GOT3 (cell line): Measurements from ENCODE around the gene HSPA1L.
"Not testable (repeated sequence)": the region's sequence is repeated elsewhere in the genome, so short reads cannot be mapped to it uniquely, and the experiment has no call there.

Source experiments
- DNase-seq: peaks from one replicate; lab custom pipeline; 2025; ENCODE audit warnings: mixed read lengths; lab: John Stamatoyannopoulos, UW

HSPA1L gene

DNA sequence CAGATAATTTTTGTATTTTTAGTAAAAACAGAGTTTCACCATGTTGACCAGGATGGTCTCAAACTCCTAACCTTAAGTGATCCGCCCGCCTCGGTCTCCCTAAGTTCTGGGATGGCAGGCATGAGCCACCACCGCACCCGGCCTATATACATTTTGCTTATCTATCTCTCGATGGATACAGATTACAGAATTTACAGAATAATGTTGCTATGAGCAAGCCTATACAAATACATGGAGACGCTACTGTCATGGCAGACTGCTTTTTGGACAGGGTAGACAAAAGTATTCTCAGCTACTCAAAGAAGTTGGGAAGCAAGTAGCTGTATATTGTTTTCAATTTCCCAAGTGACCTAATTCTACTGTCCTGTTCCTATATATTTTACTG is 1.6 kb downstream of the HSPA1L start:
- no peak for DNase-seq

DNA sequence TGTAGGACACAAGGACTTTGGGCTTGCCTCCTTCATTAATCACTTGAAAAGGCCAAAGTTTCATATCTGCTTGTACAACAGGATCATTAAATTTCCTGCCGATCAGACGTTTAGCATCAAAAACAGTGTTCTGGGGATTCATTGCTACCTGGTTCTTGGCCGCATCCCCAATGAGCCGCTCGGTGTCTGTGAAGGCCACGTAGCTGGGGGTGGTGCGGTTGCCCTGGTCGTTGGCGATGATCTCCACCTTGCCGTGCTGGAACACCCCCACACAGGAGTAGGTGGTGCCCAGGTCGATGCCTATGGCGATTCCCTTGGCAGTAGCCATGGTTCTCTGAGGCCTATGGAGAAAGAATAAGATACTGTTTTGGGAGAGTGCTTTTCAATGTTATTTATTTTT is 3.4 kb downstream of the HSPA1L start:
- DNase-seq, result no peak

DNA sequence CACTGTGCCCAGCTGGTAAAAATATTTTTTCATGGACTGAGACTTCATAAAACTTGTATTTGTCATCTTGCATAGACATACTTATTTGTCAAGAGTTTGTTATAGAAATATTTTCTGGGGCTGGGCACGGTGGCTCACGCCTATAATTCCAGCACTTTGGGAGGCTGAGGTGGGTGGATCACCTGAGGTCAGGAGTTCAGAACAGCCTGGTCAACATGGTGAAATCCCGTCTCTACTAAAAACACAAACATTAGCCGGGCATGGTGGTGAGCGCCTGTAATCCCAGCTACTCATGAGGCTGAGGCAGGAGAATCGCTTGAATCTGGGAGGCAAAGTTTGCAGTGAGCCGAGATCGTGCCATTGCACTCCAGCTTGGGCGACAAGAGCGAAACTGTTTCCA is 6.5 kb downstream of the HSPA1L start:
- DNase-seq, result not testable (repeated sequence)

DNA sequence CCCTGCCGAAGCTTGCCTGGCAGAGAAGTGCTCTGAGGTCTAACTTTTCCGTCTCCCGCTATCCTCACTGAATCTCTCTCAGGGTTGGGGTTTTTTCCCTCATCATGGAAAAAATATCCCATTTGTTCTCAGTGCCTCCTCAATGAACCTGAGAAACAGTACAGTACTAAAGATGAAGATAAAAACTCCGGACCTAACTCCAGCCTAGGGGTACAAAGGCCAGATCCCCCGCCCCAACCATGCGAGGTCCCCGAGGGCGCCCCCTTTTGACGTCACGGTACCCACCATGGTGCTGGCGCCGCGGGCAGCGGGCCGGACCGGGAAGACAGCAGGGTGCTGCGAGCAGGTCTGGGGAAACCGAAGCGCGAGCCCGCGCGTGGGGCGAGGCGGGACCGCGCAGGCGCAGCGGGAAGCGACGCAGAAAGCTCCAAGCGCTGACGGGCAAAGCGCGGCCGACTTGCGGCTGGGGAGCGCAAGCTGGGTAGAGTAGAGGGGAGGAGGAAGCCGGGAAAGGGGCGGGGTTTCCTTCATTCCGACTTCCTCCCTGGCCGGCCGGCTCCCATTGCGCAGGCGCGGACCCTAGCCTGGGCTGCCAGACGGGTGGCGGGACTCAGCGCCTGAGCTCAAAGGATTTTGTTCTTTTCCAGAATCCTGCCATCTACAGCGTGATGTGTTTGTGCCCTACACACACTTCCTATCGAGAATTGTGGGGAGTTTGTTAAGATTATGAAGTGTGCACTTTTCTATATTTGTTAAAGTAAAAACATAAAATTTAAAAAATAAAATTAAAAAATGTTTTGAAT is 8.4 kb downstream of the HSPA1L start, which contains the start of gene LSM2:
Gene LSM2 (minus strand): TSS at position 497 of the 803 bp plus-strand sequence. CDS start 209 bp downstream, at position 288.
- peak; percentile 95 for DNase-seq

DNA sequence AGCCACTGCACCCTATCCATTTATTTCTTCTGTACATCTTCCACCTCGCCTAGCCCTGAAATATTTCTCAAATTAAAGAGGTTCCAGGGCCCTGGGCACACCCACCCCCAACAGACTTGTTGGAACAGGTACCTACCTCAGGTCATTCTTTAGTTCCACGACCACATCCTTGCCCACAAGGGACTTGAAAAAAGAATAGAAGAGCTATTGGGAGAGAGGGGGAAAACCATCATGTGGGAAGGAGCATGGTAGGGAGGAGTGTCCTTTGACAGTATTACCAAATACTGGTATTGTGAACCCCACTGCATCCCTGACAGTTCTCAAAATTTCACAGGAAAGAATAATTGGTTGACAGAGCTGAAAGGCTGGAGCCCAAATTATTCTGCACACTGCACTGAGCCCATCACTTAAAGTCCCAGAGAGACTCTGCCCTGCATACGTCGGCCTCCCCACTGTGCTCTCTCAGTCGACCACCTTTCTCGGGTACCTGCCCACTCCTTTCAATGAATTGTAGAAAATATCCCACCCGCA is 9.1 kb downstream of the HSPA1L start:
- DNase-seq, result no peak

DNA sequence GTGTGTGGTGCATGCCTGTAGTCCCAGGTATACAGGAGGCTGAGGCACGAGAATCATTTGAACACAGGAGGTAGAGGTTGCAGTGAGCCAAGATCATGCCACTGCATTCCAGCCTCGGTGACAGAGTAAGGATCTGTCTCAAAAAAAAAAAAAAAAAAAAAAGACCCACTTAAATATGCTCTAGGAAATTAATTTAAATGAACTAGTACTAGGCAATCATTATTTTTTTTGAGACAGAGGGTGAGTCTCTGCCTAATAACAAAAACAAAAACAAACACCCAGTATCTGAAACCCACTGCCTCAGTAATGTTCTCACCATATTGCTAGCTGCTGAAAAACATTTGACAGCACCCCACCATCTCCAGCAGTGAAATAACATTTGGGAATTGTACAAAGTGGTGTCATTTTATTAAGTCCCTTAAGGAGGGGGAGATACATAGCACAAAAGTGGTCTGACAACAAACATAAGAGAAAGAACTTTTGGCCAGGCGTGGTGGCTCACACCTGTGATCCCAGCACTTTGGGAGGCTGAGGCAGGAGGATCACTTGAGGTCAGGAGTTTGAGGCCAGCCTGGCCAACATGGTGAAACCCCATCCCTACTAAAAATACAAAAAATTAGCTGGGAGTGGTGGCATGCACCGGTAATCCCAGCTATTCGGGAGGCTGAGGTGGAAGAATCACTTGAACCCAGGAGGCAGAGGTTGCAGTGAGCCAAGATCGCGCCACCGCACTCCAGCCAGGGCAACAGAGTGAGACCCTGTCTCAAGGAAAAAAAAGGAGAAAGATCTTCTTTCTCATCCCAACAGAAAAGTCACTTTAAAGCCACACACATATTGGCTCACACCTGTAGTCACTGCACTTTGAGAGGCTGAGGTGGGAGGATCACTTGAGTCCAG is 13.8 kb downstream of the HSPA1L start:
- DNase-seq, result not testable (repeated sequence)

DNA sequence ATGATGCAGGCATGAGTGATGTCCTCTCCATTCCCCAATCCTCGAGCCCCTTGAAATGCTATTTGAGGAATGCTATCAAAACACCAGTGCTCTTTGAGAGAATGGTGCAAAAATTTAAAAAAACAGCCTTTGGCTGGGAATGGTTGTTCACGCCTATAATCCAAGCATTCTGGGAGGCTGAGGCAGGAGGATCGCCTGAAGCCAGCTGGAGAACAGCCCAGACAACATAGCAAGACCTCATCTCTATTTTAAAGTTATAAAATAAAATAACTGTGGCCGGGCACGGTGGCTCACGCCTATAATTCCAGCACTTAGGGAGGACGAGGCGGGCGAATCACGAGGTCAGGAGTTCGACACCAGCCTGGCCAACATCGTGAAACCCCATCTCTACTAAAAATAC is 15.3 kb downstream of the HSPA1L start:
- DNase-seq, result no peak

DNA sequence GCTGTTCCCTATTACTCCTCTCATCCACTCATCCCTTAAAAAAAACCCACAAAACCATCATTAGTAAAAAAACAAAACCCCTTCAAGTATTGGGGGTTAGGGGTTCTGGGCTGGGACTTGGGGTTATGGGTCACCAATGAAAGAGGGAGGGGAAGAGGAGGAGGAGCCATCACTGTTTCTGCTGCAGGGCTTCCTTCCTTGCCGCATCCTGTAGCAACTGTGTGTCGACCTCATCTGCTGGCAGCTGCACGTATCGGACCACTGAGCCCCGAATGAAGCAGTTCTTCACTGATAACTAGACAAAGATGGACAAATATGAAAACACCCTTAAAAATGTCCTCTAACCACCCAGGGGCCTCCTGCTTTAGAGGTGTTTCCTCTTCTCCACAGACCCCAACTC is 17.5 kb downstream of the HSPA1L start:
- DNase-seq, result no peak

DNA sequence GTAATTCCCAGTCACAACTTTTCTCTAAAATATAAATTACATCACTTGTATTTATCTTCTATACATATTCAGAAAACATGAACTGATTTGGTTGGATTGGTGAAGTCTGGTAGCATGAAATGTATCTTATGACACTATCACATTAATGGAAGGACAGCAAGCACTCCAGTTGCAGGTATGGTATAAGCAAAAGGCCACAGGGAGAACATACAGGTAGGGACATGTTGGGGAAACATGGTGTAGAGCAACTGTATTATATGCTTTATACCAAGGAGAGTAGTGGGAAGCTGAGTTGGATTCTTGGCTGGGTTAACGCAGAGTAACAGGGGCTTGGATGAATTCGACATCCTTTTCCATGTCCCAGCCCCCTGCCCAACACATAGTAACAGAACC is 18.1 kb downstream of the HSPA1L start:
- no peak for DNase-seq

DNA sequence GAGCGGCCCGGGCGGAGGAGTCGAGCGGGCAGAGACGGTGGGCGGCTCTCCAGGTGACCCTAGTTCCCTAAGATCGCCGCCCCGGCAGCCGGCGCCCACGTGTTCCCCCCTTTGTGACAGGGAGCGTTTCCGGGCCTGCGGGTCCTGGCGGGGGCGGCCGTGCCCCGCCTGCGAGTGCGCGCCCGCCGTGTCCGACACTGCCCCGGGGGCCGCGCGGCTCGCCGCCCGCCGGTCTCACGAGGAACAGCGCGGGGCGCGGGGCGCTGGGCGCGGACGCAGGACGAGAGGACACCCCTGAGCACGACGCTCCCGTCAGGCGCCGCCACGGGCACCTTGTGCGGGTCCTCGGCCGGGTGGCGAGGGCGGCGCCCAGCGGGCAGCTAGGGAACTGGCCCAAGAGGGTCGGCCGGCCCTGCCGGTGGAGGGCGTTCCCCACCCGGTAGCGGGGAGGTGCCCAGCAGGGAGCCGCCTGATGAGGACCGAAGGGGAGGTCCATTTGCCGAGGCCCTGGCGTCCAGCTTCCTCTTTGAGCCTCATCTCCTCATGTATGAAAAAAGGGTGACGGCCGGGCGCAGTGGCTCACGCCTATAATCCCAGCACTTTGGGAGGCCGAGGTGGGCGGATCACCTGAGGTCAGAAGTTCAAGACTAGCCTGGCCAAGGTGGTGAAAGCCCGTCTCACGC is 19.3 kb downstream of the HSPA1L start, which contains the start of gene VARS1:
Gene VARS1 (minus strand): TSS at position 137 of the 683 bp plus-strand sequence. CDS start 535 bp downstream, outside the sequence.
- DNase-seq, result peak; percentile 68

DNA sequence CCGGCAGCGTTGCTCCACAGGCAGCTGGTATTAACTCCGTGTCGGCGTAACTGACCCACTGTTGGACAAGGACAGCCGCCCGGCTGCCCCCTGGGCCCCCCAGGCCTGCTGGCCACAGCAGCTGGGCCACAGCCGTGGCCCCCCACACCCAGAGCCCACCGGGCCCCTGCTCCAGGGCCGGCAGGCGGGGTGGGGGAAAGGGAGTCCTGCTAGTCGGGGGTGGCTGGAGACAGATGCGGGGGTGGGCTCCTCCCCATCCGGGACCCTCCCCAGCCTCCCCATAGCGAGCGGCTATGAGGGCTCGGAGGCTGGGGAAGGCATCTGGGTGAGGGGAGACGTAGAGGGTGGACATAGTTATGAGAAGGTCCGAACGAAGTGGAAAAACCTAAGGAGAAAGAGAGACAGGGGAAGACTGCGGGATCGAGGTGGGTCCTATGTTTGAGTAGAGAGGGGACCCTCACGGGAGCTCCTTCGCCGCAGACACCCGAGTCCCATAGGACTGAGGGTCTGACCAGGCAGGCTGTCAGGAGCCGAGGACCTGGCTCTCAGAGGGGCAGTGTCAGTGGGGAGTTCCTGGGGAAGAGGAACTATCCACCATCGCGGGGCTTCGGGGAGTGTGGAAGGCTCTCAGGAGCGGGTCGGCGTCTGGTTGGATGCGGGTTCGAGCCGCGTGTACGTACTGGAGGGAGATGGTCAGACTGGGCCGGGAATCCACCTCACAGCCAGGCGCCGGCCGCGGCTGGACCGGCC is 20.0 kb downstream of the HSPA1L start:
- no peak for DNase-seq

DNA sequence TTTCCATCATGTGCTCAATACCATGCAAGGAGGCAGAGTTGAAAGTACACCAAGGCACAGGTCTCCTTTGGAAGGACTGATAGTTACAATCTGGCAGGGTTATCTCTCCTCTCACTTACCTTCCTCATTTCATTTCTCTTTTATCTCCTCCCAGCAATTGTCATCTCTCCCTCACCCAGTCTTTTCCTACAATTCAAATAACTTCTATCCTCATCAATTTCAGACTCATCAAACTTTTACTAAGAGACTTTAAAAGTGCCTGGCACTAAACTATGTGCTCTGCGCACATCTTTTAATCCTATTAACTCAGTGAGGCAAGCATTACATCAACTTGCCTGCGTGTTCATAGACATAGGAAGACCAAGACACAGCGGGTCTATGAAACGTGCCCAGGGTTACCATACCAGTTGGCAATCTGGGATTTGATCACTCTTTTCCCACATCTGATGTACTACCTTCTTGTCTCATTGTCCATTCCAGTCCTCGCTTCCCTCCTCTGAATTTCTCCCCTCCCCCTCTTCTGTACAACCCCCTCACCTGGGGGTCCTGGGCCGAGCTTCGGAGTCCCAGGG is 20.7 kb downstream of the HSPA1L start:
- no peak for DNase-seq

DNA sequence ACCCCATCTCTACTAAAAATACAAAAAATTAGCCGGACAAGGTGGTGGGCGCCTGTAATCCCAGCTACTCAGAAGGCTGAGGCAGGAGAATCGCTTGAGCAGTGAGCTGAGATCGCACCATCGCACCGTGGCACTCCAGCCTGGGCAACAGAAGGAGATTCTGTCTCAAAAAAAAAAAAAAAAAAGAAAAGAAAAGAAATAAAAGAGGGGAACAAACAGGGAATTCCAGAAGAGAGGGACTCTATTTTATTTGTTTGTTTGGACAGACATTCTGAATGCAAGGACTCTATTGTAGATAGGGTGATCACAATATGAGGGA is 21.2 kb downstream of the HSPA1L start:
- not testable (repeated sequence) for DNase-seq

DNA sequence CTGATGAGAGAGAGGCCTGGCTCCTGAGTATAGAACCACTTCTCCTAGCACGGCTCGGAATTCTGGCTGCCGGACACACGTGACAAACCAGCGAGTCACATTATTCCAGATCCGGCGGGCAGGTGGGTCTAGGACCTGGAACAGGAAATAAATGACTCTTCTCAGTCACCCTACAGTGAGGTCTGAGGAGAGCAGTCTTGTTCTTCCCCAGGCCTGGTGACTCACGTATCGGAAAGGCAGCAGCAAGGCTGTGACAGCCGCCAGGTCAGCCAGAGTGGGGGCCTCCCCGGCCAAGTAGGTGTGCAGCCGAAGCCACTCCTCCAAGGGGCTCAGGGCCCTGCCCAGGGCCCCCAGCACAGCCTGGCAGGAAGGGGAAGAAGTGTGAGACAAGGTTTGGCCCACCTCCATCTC is 22.3 kb downstream of the HSPA1L start:
- no peak for DNase-seq

DNA sequence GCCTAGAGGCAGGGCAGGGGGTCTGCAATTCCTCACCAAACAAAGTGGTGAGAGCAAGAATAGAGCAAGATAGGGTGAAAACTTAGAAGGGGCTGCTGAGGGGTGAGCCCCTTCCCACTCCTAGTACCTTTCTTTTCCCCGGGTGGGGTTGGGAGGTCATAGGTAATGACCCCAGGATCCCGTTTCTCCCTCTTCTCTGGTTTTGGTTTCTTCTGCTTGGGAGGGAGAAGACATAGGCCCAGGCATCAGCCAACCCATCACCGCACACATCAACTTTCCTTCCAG is 23.1 kb downstream of the HSPA1L start:
- DNase-seq, result no peak

DNA sequence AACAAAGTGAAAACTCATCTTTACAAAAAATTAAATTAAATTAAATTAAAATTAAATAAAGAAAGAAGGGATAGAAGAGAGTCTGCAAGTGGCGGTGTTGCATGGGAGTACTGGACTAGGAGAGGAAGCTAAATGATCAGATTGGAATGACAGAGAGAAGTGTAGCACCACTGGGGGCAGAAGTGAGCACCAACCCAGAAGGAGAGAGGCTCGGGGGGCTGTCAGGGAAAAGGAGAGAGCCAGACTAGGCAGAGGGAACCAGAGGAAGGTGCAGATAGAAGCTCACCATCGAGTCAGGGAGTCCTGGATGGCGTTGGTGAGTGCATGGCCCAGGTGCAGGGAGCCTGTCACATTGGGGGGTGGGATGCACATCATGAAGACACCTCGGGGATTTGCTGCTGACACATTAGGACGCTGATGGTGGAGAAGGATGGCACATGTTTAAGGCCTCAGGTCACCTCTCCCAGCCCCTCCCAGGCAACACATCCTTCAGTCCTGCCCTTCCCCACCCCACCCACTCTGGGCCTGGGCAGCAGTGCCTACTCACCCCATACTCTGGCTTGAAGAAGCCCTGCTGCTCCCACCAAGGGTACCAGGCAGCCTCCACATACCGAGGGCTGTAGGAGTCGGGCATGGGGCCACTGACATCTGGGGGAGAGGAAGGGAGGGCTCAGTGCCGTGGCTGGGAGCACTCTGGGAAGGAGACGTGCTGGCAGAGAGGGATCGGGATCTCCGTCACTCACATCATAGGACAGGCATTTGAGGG is 23.6 kb downstream of the HSPA1L start:
- DNase-seq, result no peak

DNA sequence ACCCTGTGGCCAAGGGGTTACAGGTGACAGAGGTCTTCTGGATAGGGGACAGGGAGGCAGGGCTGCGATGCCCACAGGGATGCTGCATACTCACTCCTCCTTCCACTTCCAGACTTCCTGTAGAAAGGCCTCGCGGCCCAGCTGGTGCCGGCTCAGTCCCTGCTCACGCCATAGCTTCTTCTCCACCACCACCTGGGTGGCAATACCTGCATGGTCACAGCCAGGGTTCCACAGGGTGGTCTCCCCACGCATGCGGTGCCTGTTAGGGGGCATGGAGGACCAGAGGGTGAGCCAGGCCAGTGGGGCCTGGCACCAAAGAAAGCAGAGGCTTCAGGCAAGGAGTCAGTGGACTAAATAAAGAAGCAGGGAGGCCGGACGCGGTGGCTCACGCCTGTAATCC is 29.6 kb downstream of the HSPA1L start:
- no peak for DNase-seq

DNA sequence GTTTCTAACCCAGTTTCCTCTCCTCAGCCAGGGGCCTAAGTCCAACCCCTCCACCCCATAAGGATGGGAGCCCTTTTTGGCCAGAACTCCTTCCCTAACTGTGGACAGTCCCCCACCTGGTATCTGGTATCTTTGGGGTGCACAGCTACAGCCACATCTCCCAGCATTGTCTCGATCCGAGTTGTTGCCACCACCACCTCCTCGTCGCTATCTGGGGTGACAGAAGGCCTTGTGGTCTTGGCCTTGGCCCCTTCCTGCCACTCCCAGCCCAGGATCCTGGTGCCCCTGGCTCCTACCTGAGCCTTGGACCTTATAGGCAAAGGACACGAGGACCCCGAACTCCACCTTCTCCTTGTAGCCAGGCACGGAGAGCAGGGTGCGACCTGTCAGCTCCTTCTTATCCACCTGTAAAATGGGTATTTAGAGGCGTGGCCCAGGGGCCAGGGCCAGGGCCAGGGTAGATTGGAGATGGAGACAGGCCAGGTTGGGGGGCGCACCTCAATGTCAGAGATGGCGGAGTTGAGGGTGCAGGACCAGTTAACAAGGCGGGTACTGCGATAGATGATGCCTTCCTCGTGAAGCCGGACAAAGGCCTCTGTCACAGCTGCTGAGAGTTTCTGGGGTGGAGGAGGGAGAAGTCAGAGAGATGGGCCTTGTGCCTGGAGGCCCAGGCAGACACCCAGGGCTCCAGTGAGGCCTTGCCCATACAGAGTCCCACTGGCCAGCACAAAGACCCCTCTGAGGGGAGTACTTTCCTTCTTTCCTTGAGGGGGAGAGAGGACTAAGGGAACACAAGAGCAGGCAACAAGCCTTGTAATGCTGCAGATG is 30.8 kb downstream of the HSPA1L start:
- DNase-seq, result no peak

DNA sequence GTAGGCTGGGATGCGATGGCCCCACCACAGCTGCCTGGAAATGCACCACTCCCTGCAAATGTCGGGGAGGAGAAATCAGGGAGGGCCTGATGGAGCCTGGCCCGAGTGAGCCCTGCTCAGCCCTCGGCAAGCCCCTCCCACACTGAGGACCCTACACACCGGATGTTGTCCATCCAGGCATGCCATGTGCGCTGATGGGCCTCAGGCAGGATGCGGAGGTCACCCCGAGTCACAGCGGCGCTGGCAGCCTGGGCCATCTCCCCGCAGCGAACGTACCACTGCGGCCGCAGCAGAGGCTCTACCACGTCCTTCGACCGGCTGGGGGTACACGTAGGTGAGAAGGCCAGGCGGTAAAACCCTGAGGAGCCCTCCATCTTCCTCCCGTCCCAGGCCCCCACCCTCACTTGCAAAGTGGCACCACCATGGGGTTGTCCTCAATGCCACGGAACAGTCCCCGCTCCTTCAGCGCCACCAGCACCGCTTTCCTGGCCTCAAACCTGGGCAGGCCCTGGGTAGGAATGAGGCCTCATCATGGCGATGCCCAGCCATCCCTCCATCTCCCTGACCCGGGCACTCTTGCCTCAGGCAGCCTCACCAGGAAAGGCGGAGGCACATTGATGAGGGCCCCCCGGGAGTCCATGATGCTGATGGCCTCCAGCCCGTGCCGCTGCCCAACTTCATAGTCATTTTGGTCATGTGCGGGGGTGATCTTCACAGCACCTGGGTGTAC is 32.8 kb downstream of the HSPA1L start:
- no peak for DNase-seq
